Endometrium (tissue), 2 donors: Measurements from ENCODE around the gene C3orf52.

ENCODE experiments used
- FAIRE-seq: peaks from 2 replicates; lab custom pipeline; 2012; peaks lifted over from hg19 to GRCh38; lab: Jason Lieb, UNC
- donor health status: control.
- donor health status: control.

C3orf52 gene

GRCh38 chr3:112119962-112120836 is 34.0 kb downstream of the C3orf52 start:
- FAIRE-seq, result no peak

- no peak for FAIRE-seq
Measured at GRCh38 chr3:112121577-112122547, 35.7 kb downstream of the C3orf52 start.

GRCh38 chr3:112122870-112123269 is 36.7 kb downstream of the C3orf52 start:
- no peak for FAIRE-seq

- FAIRE-seq, result no peak
Measured at GRCh38 chr3:112123548-112123947, 37.4 kb downstream of the C3orf52 start.

- no peak for FAIRE-seq
Measured at GRCh38 chr3:112124907-112125607, 38.9 kb downstream of the C3orf52 start.

- no peak for FAIRE-seq
Measured at GRCh38 chr3:112126511-112126911, 40.3 kb downstream of the C3orf52 start.

- FAIRE-seq, result no peak
Measured at GRCh38 chr3:112127522-112128494, 41.6 kb downstream of the C3orf52 start.

- no peak for FAIRE-seq
Measured at GRCh38 chr3:112128843-112129727, 42.9 kb downstream of the C3orf52 start.

GRCh38 chr3:112129925-112130637 is 43.9 kb downstream of the C3orf52 start:
- no peak for FAIRE-seq

GRCh38 chr3:112130638-112130993 is 44.4 kb downstream of the C3orf52 start:
- FAIRE-seq, result no peak

GRCh38 chr3:112131111-112131510 is 44.9 kb downstream of the C3orf52 start:
- FAIRE-seq, result no peak

- no peak for FAIRE-seq
Measured at GRCh38 chr3:112132088-112132487, 45.9 kb downstream of the C3orf52 start.

GRCh38 chr3:112132554-112132953 is 46.4 kb downstream of the C3orf52 start:
- FAIRE-seq, result no peak

- FAIRE-seq, result no peak
Measured at GRCh38 chr3:112132975-112133448, 46.8 kb downstream of the C3orf52 start, which contains the start of gene GCSAM. Gene GCSAM, minus strand, starts transcription at chr3:112133248. Its CDS starts 128 bp downstream, at chr3:112133120.

GRCh38 chr3:112133626-112134334 is 47.6 kb downstream of the C3orf52 start:
- FAIRE-seq, result no peak

- no peak for FAIRE-seq
Measured at GRCh38 chr3:112134335-112135124, 48.3 kb downstream of the C3orf52 start.

GRCh38 chr3:112136046-112136445 is 49.9 kb downstream of the C3orf52 start:
- FAIRE-seq, result no peak
